ENCODE results near the gene IKZF4. TPM values are rescaled to one million over a fixed set of nuclear protein-coding genes. Genes with fewer than 3 reads are reported as not detected.
"Not testable (repeated sequence)": the region's sequence is repeated elsewhere in the genome, so short reads cannot be mapped to it uniquely, and the experiment has no call there.

The IKZF4 gene
- total RNA-seq, 2 experiments from 2014 or later, result 7.5 to 8.2 TPM

- CTCF ChIA-PET, result interaction anchor here (0.5 to 4.1 kb wide), 8 partner anchors 9 to 1658 kb away, joined by 3 to 39 read pairs (median 4); partner anchors contain the start of genes RAB5B and SUOX
- intact Hi-C loops (cut with micrococcal nuclease), result no loop called here
- no peak for DNase-seq
- Mint-ChIP-seq H3K27ac (no peak overlapping the region), H3K4me3 (no peak overlapping the region), H3K9me3 (no peaks in the 10 kb centered on the region), H3K36me3 (ENCODE audit: low read depth) (peaks cover 8% of the 10 kb centered on the region), H3K27me3 (ENCODE audit: low read depth) (no peaks in the 10 kb centered on the region), H3K4me1 (ENCODE audit: low read depth) (peaks cover 14% of the 10 kb centered on the region)
These were observed 37.5 kb upstream of the IKZF4 start for GRCh38 chr12:55983232-55983842.

- peaks cover 10% of the 10 kb centered on the region for H3K36me3 Mint-ChIP-seq (ENCODE audit: low read depth)
These were observed 36.0 kb upstream of the IKZF4 start for GRCh38 chr12:55984861-55985260.

GRCh38 chr12:55985341-55985740, 35.5 kb upstream of the IKZF4 start:
- Mint-ChIP-seq H3K36me3 (ENCODE audit: low read depth) (peaks cover 10% of the 10 kb centered on the region), H3K27me3 (ENCODE audit: low read depth) (no peaks in the 10 kb centered on the region), H3K9me3 (no peaks in the 10 kb centered on the region), H3K4me1 (ENCODE audit: low read depth) (peaks cover 6% of the 10 kb centered on the region), H3K27ac (no peak overlapping the region), H3K4me3 (no peak overlapping the region)
- DNase-seq, result no peak
- intact Hi-C loops (cut with micrococcal nuclease), result no loop called here
- CTCF ChIA-PET, result interaction anchor here (1.3 to 4.1 kb wide), 3 partner anchors 11 to 246 kb away, joined by 3 to 39 read pairs (median 18); partner anchors contain the start of genes RAB5B and SUOX

More at GRCh38 chr12:55984861-55985260, 36.0 kb upstream of the IKZF4 start:
- intact Hi-C loops (cut with micrococcal nuclease), result no loop called here
- no peaks in the 10 kb centered on the region for H3K9me3 Mint-ChIP-seq
- no peaks in the 10 kb centered on the region for H3K27me3 Mint-ChIP-seq (ENCODE audit: low read depth)
- DNase-seq, result no peak
- no peak overlapping the region for H3K27ac Mint-ChIP-seq
- H3K4me1 Mint-ChIP-seq (ENCODE audit: low read depth), result peaks cover 6% of the 10 kb centered on the region
- CTCF ChIA-PET, result interaction anchor here (1.3 to 4.1 kb wide), 3 partner anchors 11 to 246 kb away, joined by 3 to 39 read pairs (median 18); partner anchors contain the start of genes RAB5B and SUOX
- H3K4me3 Mint-ChIP-seq, result no peak overlapping the region

GRCh38 chr12:55985976-55986375, 34.9 kb upstream of the IKZF4 start:
- H3K4me3 Mint-ChIP-seq; H3K9me3 Mint-ChIP-seq; intact Hi-C loops (cut with micrococcal nuclease); DNase-seq; H3K27ac Mint-ChIP-seq; H3K4me1 Mint-ChIP-seq (ENCODE audit: low read depth); H3K27me3 Mint-ChIP-seq (ENCODE audit: low read depth): not testable (repeated sequence)
- peaks cover 10% of the 10 kb centered on the region for H3K36me3 Mint-ChIP-seq (ENCODE audit: low read depth)
- CTCF ChIA-PET, result interaction anchor here (1.3 kb wide), 1 partner anchor 10 kb away, joined by 3 read pairs; no protein-coding TSS in a partner anchor

- peaks cover under 1% of the 10 kb centered on the region for H3K27me3 Mint-ChIP-seq (ENCODE audit: low read depth)
- H3K27ac Mint-ChIP-seq, result no peak overlapping the region
- H3K9me3 Mint-ChIP-seq, result no peaks in the 10 kb centered on the region
- H3K4me3 Mint-ChIP-seq, result no peak overlapping the region
- intact Hi-C loops (cut with micrococcal nuclease), result no loop called here
- peaks cover 15% of the 10 kb centered on the region for H3K36me3 Mint-ChIP-seq (ENCODE audit: low read depth)
- H3K4me1 Mint-ChIP-seq (ENCODE audit: low read depth), result peaks cover 6% of the 10 kb centered on the region
- no peak for DNase-seq
- CTCF ChIA-PET, result interaction anchor here (0.7 to 3.6 kb wide), 5 partner anchors 17 to 253 kb away, joined by 3 to 15 read pairs (median 5); partner anchors contain the start of gene RAB5B
These were observed 29.7 kb upstream of the IKZF4 start for GRCh38 chr12:55991110-55991509.

- H3K27ac Mint-ChIP-seq, result peak overlapping the region; percentile 50
- H3K36me3 Mint-ChIP-seq (ENCODE audit: low read depth), result peaks cover 15% of the 10 kb centered on the region
- CTCF ChIA-PET, result interaction anchor here (1.1 to 6.3 kb wide), 3 partner anchors 34 to 255 kb away, joined by 3 to 90 read pairs (median 4); no protein-coding TSS in a partner anchor
- intact Hi-C loops (cut with micrococcal nuclease), result no loop called here
- peaks cover 17% of the 10 kb centered on the region for H3K4me1 Mint-ChIP-seq (ENCODE audit: low read depth)
- H3K4me3 Mint-ChIP-seq, result no peak overlapping the region
- H3K9me3 Mint-ChIP-seq, result no peaks in the 10 kb centered on the region
- peaks cover 18% of the 10 kb centered on the region for H3K27me3 Mint-ChIP-seq (ENCODE audit: low read depth)
- no peak for DNase-seq
These were observed 27.5 kb upstream of the IKZF4 start for GRCh38 chr12:55993230-55993853.

- no peak overlapping the region for H3K27ac Mint-ChIP-seq
- H3K9me3 Mint-ChIP-seq, result no peaks in the 10 kb centered on the region
- CTCF ChIA-PET, result interaction anchor here (0.6 to 6.3 kb wide), 32 partner anchors 9 to 266 kb away, joined by 3 to 90 read pairs (median 6); partner anchors contain the start of genes PA2G4, RAB5B and ZC3H10
- peaks cover 18% of the 10 kb centered on the region for H3K27me3 Mint-ChIP-seq (ENCODE audit: low read depth)
- DNase-seq, result no peak
- peaks cover 20% of the 10 kb centered on the region for H3K4me1 Mint-ChIP-seq (ENCODE audit: low read depth)
- intact Hi-C loops (cut with micrococcal nuclease), result loop anchor here (5.0 kb wide), 1 partner anchor 107 kb away; the partner anchor contains the start of gene PA2G4
- peaks cover 12% of the 10 kb centered on the region for H3K36me3 Mint-ChIP-seq (ENCODE audit: low read depth)
- H3K4me3 Mint-ChIP-seq, result no peak overlapping the region
These were observed 25.5 kb upstream of the IKZF4 start for GRCh38 chr12:55995366-55995765.

- H3K27me3 Mint-ChIP-seq (ENCODE audit: low read depth), result peaks cover 18% of the 10 kb centered on the region
- peak overlapping the region; percentile 72 for H3K4me3 Mint-ChIP-seq
- H3K36me3 Mint-ChIP-seq (ENCODE audit: low read depth), result peaks cover 7% of the 10 kb centered on the region
- peak; percentile 78 for DNase-seq
- peaks cover 20% of the 10 kb centered on the region for H3K4me1 Mint-ChIP-seq (ENCODE audit: low read depth)
- intact Hi-C loops (cut with micrococcal nuclease), result loop anchor here (1.0 to 5.0 kb wide), 4 partner anchors 33 to 123 kb away; partner anchors contain the start of genes PA2G4, RPS26 and ZC3H10
- H3K27ac Mint-ChIP-seq, result peak overlapping the region; percentile 36
- CTCF ChIA-PET, result interaction anchor here (0.7 to 6.3 kb wide), 37 partner anchors 9 to 267 kb away, joined by 3 to 90 read pairs (median 5); partner anchors contain the start of genes CD63, PA2G4, RAB5B and ZC3H10
- H3K9me3 Mint-ChIP-seq, result no peaks in the 10 kb centered on the region
These were observed 24.6 kb upstream of the IKZF4 start for GRCh38 chr12:55996201-55996714.

- CTCF ChIA-PET, result interaction anchor here (0.8 to 6.3 kb wide), 22 partner anchors 8 to 259 kb away, joined by 3 to 90 read pairs (median 7); partner anchors contain the start of genes PA2G4 and RAB5B
- Mint-ChIP-seq H3K36me3 (ENCODE audit: low read depth) (peaks cover 5% of the 10 kb centered on the region), H3K27ac (peak within 1 kb of the TSS; percentile 36), H3K9me3 (no peaks in the 10 kb centered on the region), H3K4me1 (ENCODE audit: low read depth) (peaks cover 20% of the 10 kb centered on the region), H3K27me3 (ENCODE audit: low read depth) (peaks cover 18% of the 10 kb centered on the region), H3K4me3 (peak within 1 kb of the TSS; percentile 72)
- peak; percentile 72 for DNase-seq
- intact Hi-C loops (cut with micrococcal nuclease), result loop anchor here (1.0 to 5.0 kb wide), 5 partner anchors 24 to 122 kb away; partner anchors contain the start of genes PA2G4, RPS26 and ZC3H10
These were observed 23.9 kb upstream of the IKZF4 start, which contains the start of gene SUOX for GRCh38 chr12:55996715-55997534. Gene SUOX, plus strand, starts transcription at chr12:55997276. Its CDS starts 4,946 bp downstream, at chr12:56002222.

GRCh38 chr12:55997535-55997859, 23.3 kb upstream of the IKZF4 start:
- Mint-ChIP-seq H3K4me3 (peak overlapping the region; percentile 72), H3K9me3 (no peaks in the 10 kb centered on the region), H3K27me3 (ENCODE audit: low read depth) (peaks cover 18% of the 10 kb centered on the region), H3K36me3 (ENCODE audit: low read depth) (peaks cover 4% of the 10 kb centered on the region), H3K4me1 (ENCODE audit: low read depth) (peaks cover 20% of the 10 kb centered on the region), H3K27ac (no peak overlapping the region)
- no peak for DNase-seq
- CTCF ChIA-PET, result interaction anchor here (0.7 to 6.3 kb wide), 9 partner anchors 14 to 1160 kb away, joined by 3 to 90 read pairs (median 11); no protein-coding TSS in a partner anchor
- intact Hi-C loops (cut with micrococcal nuclease), result loop anchor here (1.0 to 5.0 kb wide), 3 partner anchors 24 to 121 kb away; partner anchors contain the start of genes PA2G4 and ZC3H10

- peaks cover 18% of the 10 kb centered on the region for H3K27me3 Mint-ChIP-seq (ENCODE audit: low read depth)
- intact Hi-C loops (cut with micrococcal nuclease), result loop anchor here (5.0 kb wide), 1 partner anchor 103 kb away; the partner anchor contains the start of gene PA2G4
- CTCF ChIA-PET, result interaction anchor here (0.9 to 6.3 kb wide), 3 partner anchors 12 to 262 kb away, joined by 3 to 90 read pairs (median 6); no protein-coding TSS in a partner anchor
- not testable (repeated sequence) for H3K27ac Mint-ChIP-seq; DNase-seq; H3K4me3 Mint-ChIP-seq; H3K36me3 Mint-ChIP-seq (ENCODE audit: low read depth); H3K9me3 Mint-ChIP-seq
- H3K4me1 Mint-ChIP-seq (ENCODE audit: low read depth), result peaks cover 20% of the 10 kb centered on the region
These were observed 21.3 kb upstream of the IKZF4 start for GRCh38 chr12:55999522-55999921.

All from activated naive CD4-positive, alpha-beta T cell treated with anti-CD3 and anti-CD28 coated beads for 36 hours (primary cell).